BE2C (cell line): ENCODE data around the gene DHX57.
"Not testable (repeated sequence)": the region's sequence is repeated elsewhere in the genome, so short reads cannot be mapped to it uniquely, and the experiment has no call there.

Source experiments
- DNase-seq: peaks from one replicate; pipeline ENCODE4 v3.0.0-alpha.2; 2020
- H3K27me3 ChIP-seq: fragments of 250-450 bp; sonication (Bioruptor Pico); 2 replicates; pipeline ENCODE4 v1.5.1; 2020; ENCODE audit warnings: mild to moderate bottlenecking
- H3K36me3 ChIP-seq: fragments of 250-450 bp; sonication (Bioruptor Pico); 2 replicates; pipeline ENCODE4 v1.5.1; 2020; ENCODE audit warnings: mild to moderate bottlenecking
- H3K4me1 ChIP-seq: fragments of 250-450 bp; sonication (Bioruptor Pico); 2 replicates; pipeline ENCODE4 v1.5.1; 2020
- H3K4me3 ChIP-seq: 2 replicates; pipeline ENCODE4 v1.5.1; 2011; ENCODE audit warnings: low read depth, low read length
- H3K9me3 ChIP-seq: fragments of 250-450 bp; sonication (Bioruptor Pico); 2 replicates; pipeline ENCODE4 v1.5.1; 2020
- TF ChIP-seq, protein P1 (sequence below): IDR thresholded peaks from 2 replicates; pipeline ENCODE4 v1.5.1; 2012; ENCODE audit warnings: mild to moderate bottlenecking, low read depth, low read length

DHX57 gene

DNA sequence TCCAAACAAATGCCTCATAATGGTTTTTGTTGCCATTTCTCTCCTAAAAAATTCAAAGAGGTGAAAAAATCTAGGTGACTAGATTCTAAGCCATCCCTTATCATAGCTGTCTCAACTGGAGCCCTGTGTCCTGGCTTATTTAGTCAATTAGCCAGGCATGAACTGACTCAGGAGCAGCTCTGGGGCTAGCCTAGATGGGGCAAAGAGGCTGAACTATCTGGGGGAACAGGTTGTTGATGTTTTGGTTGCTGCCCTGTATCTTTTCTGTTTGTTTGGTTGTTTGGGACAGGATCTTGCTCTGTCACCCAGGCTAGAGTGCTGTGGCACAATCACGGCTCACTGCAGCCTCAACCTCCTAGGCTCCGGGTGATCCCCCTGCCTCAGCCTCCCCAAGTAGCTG is 83.0 kb downstream of the DHX57 start:
- Histone ChIP-seq H3K9me3 (no peaks in the 10 kb centered on the region), H3K27me3 (no peaks in the 10 kb centered on the region), H3K36me3 (peaks cover 5% of the 10 kb centered on the region; the same call in 1 of the 2 replicates), H3K4me1 (no peaks in the 10 kb centered on the region), H3K4me3 (no peak overlapping the region)
- no peak for DNase-seq
- TF ChIP-seq, protein P1, sequence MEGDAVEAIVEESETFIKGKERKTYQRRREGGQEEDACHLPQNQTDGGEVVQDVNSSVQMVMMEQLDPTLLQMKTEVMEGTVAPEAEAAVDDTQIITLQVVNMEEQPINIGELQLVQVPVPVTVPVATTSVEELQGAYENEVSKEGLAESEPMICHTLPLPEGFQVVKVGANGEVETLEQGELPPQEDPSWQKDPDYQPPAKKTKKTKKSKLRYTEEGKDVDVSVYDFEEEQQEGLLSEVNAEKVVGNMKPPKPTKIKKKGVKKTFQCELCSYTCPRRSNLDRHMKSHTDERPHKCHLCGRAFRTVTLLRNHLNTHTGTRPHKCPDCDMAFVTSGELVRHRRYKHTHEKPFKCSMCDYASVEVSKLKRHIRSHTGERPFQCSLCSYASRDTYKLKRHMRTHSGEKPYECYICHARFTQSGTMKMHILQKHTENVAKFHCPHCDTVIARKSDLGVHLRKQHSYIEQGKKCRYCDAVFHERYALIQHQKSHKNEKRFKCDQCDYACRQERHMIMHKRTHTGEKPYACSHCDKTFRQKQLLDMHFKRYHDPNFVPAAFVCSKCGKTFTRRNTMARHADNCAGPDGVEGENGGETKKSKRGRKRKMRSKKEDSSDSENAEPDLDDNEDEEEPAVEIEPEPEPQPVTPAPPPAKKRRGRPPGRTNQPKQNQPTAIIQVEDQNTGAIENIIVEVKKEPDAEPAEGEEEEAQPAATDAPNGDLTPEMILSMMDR, result no peak

DNA sequence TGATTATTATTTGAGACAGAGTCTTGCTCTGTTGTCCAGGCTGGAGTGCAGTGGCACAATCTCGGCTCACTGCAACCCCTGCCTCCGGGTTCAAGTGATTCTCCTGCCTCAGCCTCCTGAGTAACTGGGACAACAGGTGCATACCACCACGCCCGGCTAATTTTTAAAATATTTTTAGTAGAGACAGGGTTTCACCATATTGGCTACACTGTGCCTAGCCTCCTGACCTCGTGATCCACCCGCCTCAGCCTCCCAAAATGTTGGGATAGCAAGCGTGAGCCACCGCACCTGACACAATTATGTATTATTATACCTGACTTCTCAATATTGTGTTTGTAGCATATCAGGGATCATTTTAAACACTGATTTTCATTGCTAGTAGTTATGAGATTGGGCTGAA is 83.4 kb downstream of the DHX57 start:
- not testable (repeated sequence) for H3K9me3 ChIP-seq, H3K4me3 ChIP-seq, H3K36me3 ChIP-seq, H3K27me3 ChIP-seq, H3K4me1 ChIP-seq, DNase-seq

GRCh38 chr2:38791744-38792143 is 84.0 kb downstream of the DHX57 start:
- Histone ChIP-seq H3K4me1 (no peaks in the 10 kb centered on the region), H3K36me3 (no peaks in the 10 kb centered on the region), H3K9me3 (no peaks in the 10 kb centered on the region), H3K4me3 (no peak overlapping the region), H3K27me3 (no peaks in the 10 kb centered on the region)
- TF ChIP-seq, protein P1, result no peak
- DNase-seq, result no peak

DNA sequence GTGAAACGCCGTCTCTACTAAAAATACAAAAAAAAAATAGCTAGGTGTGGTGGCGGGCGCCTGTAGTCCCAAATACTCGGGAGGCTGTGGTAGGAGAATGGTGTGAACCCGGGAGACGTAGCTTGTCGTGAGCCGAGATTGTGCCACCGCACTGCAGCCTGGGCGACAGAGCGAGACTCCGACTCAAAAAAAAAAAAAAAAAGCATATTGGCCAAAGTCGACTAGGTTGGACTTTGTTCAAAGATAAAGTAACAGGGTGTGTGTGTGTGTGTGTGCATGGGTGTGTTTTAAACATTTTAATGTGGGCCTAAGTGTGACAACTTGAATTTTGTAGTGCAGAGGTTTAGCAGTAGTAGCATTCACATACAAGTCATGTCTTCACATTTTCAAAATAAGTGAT is 86.0 kb downstream of the DHX57 start:
- H3K27me3 ChIP-seq, result no peaks in the 10 kb centered on the region
- TF ChIP-seq, protein P1, result no peak
- no peaks in the 10 kb centered on the region for H3K4me1 ChIP-seq
- H3K4me3 ChIP-seq, result no peak overlapping the region
- H3K9me3 ChIP-seq, result no peaks in the 10 kb centered on the region
- no peak for DNase-seq
- no peaks in the 10 kb centered on the region for H3K36me3 ChIP-seq

DNA sequence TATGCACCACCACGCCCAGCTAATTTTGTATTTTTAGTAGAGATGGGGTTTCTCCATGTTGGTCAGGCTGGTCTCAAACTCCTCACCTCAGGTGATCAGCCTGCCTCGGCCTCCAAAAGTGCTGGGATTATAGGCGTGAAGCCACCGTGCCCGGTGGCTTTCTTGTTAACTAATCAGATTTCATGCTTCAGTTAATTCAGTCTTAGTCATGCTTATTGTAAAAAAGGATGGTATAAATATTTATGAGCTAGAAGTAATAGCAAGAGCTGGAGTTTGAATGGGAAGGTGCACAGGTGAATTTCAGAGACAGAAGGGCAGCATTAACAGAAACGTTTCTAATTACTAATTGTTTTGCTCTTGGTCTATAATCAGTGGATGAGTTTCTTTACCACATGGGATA is 87.4 kb downstream of the DHX57 start:
- H3K9me3 ChIP-seq, result no peaks in the 10 kb centered on the region
- no peaks in the 10 kb centered on the region for H3K27me3 ChIP-seq
- TF ChIP-seq, protein P1, result no peak
- no peaks in the 10 kb centered on the region for H3K36me3 ChIP-seq
- H3K4me1 ChIP-seq, result no peaks in the 10 kb centered on the region
- H3K4me3 ChIP-seq, result no peak overlapping the region
- DNase-seq, result no peak

DNA sequence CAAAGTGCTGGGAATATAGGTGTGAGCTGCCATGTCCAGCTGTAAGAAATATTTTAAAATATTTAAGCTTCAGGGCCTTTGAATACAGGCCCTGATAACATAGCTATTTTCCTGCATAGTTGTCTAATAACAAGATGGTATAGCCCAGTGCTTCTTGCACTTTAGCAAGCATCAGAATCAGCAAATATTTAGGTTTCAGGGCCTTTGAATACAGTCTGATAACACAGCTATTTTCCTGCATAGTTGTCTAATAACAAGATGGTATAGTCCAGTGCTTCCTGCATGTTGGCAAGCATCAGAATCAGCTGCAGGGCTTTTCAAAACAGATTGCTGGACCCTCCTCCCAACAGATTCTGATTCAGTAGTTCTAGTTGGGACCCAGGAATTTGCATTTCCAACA is 92.1 kb downstream of the DHX57 start:
- H3K9me3 ChIP-seq, result no peaks in the 10 kb centered on the region
- H3K27me3 ChIP-seq, result no peaks in the 10 kb centered on the region
- no peak overlapping the region for H3K4me3 ChIP-seq
- no peaks in the 10 kb centered on the region; the same call in 1 of the 2 replicates for H3K4me1 ChIP-seq
- H3K36me3 ChIP-seq, result peaks cover 9% of the 10 kb centered on the region
- DNase-seq, result no peak
- TF ChIP-seq, protein P1, result no peak

DNA sequence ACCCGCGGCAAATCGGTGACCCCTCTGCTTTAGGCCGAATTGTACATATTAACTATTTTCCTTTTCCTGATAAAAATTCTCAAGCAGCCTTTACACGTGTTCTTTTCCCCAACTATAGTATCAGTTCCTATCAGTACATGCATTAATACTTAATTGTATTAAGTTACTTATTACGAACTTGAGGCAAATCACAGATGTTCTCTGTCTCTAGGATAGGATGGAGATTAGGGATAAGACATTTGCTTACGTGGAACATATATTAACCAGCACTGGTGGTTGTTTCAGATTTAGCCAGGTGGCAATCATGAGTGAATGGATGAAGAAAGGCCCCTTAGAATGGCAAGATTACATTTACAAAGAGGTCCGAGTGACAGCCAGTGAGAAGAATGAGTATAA is 97.0 kb downstream of the DHX57 start:
- Histone ChIP-seq H3K4me3 (peak overlapping the region; percentile 97), H3K9me3 (no peaks in the 10 kb centered on the region), H3K4me1 (no peaks in the 10 kb centered on the region; the same call in 1 of the 2 replicates), H3K36me3 (peaks cover 9% of the 10 kb centered on the region), H3K27me3 (no peaks in the 10 kb centered on the region)
- DNase-seq, result no peak
- TF ChIP-seq, protein P1, result no peak
